ENCODE measurements around the gene PRR13. TPM values are rescaled to one million over a fixed set of nuclear protein-coding genes. Genes with fewer than 3 reads are reported as not detected.
"Not testable (repeated sequence)": the region's sequence is repeated elsewhere in the genome, so short reads cannot be mapped to it uniquely, and the experiment has no call there.

Gene PRR13
- polyA plus RNA-seq, 1 of the 3 experiments (the other 2 are of a cell fraction), result 58.5 TPM

DNA sequence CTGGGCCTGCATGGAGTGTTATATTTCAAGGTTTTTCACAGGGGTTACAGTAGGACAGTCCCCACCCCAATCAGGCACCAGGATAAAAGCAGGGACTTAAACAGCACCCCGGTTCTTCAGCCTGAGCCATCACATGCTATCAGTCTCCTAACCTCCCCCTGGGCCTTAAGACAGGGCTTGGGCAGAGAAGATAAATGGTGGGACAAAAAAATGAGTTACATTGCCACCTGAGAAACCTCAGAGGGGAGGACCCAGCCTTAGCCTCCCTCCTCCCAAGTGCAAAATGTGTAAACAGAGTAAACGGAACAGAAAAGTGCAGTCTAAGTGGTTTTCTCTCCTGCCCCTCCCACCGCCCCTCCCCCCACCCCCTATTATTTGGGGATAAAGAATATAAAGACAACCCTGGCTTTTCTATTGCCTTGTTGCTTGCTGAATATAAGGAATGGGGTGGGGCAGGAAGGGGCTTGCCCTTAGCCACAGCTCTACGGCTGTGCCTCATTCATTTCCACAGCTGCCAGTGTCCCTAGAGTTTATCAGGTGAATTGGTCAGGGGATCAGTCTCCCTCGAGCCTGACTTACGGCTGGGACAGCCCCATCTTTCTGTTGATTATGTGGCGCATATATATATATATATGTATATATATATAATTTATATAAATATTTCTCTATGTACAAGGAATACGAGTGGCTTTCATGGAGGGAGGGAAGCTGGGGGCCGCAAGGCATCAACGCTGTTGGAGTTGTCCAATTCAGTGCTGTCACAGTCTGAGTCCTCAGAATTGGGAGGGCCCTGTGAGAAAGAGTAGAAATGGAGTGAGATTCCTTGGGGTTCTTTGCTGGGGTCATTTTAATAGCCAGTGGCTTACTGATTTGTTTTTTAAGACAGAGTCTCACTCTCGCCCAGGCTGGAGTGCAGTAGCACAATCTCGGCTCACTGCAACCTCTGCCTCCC lies 39.2 kb downstream of the PRR13 start:
- Histone ChIP-seq H3K4me2 (no peak overlapping the region), H3K9me2 (no peaks in the 10 kb centered on the region), H3K79me2 (ENCODE audit: insufficient read depth) (peaks cover 40% of the 10 kb centered on the region), H4K20me1 (ENCODE audit: insufficient read depth) (peaks cover 77% of the 10 kb centered on the region), H3K27ac (ENCODE audit: low read depth in 2 of 2, low read length in 1 of 2) (peak overlapping the region; percentile 43 to 50; a peak in 3 of 4 replicates), H3K4me3 (ENCODE audit: low read depth in 2 of 2, low read length in 1 of 2) (no peak overlapping the region), H3K9me3 (no peaks in the 10 kb centered on the region), H2AFZ (ENCODE audit: low read depth) (no peak overlapping the region), H3K36me3 (replicated peaks in 1 of 2; ENCODE audit: control insufficient read depth in 1 of 2, insufficient read depth in 2 of 2, low read length in 1 of 2) (peaks cover 84% of the 10 kb centered on the region in 2 experiments), H3K27me3 (ENCODE audit: insufficient read depth) (no peaks in the 10 kb centered on the region), H3K9ac (no peak overlapping the region), H3F3A (replicated peaks; ENCODE audit: insufficient read depth) (peaks cover 86% of the 10 kb centered on the region), H3K4me1 (ENCODE audit: control insufficient read depth in 1 of 2, insufficient read depth in 2 of 2, low read depth in 1 of 2, low read length in 1 of 2) (peaks cover 0 to 5% of the 10 kb centered on the region in 2 experiments; a peak in 2 of 4 replicates)
- no peak for DNase-seq
- WGBS (ENCODE audit: low lambda C conversion rate), result 76% methylated on average over 11 of the region's 12 CpGs
- no peak for TF ChIP-seq MEF2A (IDR thresholded peaks at IDR 0.05; ENCODE audit: borderline replicate concordance, low read depth)
- TF ChIP-seq SMC3 (IDR thresholded peaks at IDR 0.05; ENCODE audit: low read depth, low read length), result no peak
- no peak for TF ChIP-seq EZH2phosphoT487 (IDR thresholded peaks at IDR 0.05; ENCODE audit: borderline replicate concordance, low read depth)
- no peak for TF ChIP-seq MXI1 (IDR thresholded peaks at IDR 0.05; ENCODE audit: low read depth, low read length)
- TF ChIP-seq POLR2AphosphoS5 (IDR thresholded peaks at IDR 0.05; ENCODE audit: low read depth, low read length), result peak; percentile 74; the same call in 1 of the 2 replicates
- TF ChIP-seq TEAD4 (IDR thresholded peaks at IDR 0.05; ENCODE audit: borderline replicate concordance, insufficient read depth), result no peak
- TF ChIP-seq, protein P1, sequence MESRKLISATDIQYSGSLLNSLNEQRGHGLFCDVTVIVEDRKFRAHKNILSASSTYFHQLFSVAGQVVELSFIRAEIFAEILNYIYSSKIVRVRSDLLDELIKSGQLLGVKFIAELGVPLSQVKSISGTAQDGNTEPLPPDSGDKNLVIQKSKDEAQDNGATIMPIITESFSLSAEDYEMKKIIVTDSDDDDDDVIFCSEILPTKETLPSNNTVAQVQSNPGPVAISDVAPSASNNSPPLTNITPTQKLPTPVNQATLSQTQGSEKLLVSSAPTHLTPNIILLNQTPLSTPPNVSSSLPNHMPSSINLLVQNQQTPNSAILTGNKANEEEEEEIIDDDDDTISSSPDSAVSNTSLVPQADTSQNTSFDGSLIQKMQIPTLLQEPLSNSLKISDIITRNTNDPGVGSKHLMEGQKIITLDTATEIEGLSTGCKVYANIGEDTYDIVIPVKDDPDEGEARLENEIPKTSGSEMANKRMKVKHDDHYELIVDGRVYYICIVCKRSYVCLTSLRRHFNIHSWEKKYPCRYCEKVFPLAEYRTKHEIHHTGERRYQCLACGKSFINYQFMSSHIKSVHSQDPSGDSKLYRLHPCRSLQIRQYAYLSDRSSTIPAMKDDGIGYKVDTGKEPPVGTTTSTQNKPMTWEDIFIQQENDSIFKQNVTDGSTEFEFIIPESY (IDR thresholded peaks at IDR 0.05; ENCODE audit: borderline replicate concordance, low read depth), result no peak
- POLR2A ChIA-PET, result interaction anchor here (1.5 to 4.4 kb wide), 5 partner anchors 11 to 28 kb away, joined by 5 to 28 read pairs (median 12); partner anchors contain the start of gene TARBP2
- CTCF ChIA-PET, result interaction anchor here (1.0 to 3.2 kb wide), 10 partner anchors 11 to 155 kb away, joined by 3 to 25 read pairs (median 4); partner anchors contain the start of gene TARBP2

DNA sequence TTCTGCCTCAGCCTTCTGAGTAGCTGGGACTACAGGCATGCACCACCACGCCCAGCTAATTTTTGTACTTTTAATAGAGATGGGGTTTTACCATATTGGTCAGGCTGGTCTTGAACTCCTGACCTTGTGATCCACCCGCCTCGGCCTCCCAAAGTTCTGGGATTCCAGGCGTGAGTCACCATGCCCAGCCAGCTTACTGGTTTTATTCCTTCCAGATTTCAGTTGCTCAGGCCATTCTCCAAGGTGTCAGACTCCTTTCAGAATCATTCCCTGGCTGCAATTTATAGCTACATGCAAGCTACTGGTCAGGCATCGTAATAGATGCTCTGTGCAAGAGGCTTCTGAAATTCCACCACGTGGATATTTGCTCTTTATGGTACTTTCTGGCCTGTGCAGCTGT lies 39.9 kb downstream of the PRR13 start:
- not testable (repeated sequence) for H3K4me2 ChIP-seq; H3K27me3 ChIP-seq (ENCODE audit: insufficient read depth); H3K4me3 ChIP-seq (ENCODE audit: low read depth in 2 of 2, low read length in 1 of 2); H3K9ac ChIP-seq; H2AFZ ChIP-seq (ENCODE audit: low read depth); H3K9me2 ChIP-seq; DNase-seq; H3K9me3 ChIP-seq; H3K4me1 ChIP-seq (ENCODE audit: control insufficient read depth in 1 of 2, insufficient read depth in 2 of 2, low read depth in 1 of 2, low read length in 1 of 2)
- CTCF ChIA-PET, result interaction anchor here (0.7 to 3.2 kb wide), 16 partner anchors 8 to 160 kb away, joined by 3 to 25 read pairs (median 4); partner anchors contain the start of genes AAAS and TARBP2
- H4K20me1 ChIP-seq (ENCODE audit: insufficient read depth), result peaks cover 70% of the 10 kb centered on the region
- TF ChIP-seq TCF12 (IDR thresholded peaks at IDR 0.05) (peak; percentile 20; the same call in 1 of the 2 replicates), JUND (IDR thresholded peaks at IDR 0.05) (0 out of 2 replicates have a peak, but pooled peaks have one; percentile 2)
- peak overlapping the region in 1 of 2 experiments; percentile 50; a peak in 2 of 4 replicates for H3K27ac ChIP-seq (ENCODE audit: low read depth in 2 of 2, low read length in 1 of 2)
- H3K36me3 ChIP-seq (replicated peaks in 1 of 2; ENCODE audit: control insufficient read depth in 1 of 2, insufficient read depth in 2 of 2, low read length in 1 of 2), result peaks cover 79 to 84% of the 10 kb centered on the region in 2 experiments
- WGBS (ENCODE audit: low lambda C conversion rate), result 59% methylated on average over 6 of the region's 6 CpGs
- POLR2A ChIA-PET, result interaction anchor here (0.7 to 4.4 kb wide), 8 partner anchors 8 to 27 kb away, joined by 3 to 28 read pairs (median 6); partner anchors contain the start of genes MAP3K12 and TARBP2
- H3K79me2 ChIP-seq (ENCODE audit: insufficient read depth), result peaks cover 33% of the 10 kb centered on the region
- H3F3A ChIP-seq (replicated peaks; ENCODE audit: insufficient read depth), result peaks cover 79% of the 10 kb centered on the region
